ENCODE results near the gene SUPT3H. TPM values are rescaled to one million over a fixed set of nuclear protein-coding genes. Genes with fewer than 3 reads are reported as not detected.
A peak's percentile ranks its signal among the peaks of the same experiment; 100 is the strongest.

The SUPT3H gene
- total RNA-seq, 8 experiments from 2014 or later, result 8.7 to 43.2 (median 20.5) TPM

DNA sequence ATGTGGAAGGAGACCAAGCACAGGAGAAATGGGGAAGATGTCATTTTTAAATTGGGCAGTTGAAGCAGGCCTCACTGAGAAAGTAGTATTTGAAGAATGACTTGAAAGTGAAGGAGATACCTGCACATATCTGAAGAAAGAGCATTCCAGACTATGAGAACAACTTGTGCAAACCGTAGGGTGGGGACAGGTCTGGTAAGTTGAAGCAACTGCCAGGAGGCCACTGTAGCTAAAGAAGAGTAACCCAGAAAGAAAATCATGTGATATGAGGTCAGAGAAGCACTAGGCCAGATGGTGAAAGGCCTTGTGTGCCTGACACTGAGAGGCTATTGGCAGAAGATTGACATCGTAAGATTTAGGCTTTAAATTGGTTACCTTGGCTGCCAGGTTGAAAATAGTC lies 4.7 kb upstream of the SUPT3H start:
- no peak overlapping the region for H3K4me3 ChIP-seq
- H3K27ac ChIP-seq, result no peak overlapping the region
- in situ Hi-C loops (cut with MboI; ENCODE audit: low pct_unique_long_range_greater_than_20kb in 2 of 9, low sequenced_read_pairs in 9 of 9, unreplicated experiment in 9 of 9), result loop anchor here in 2 of 9 experiments (25.0 kb wide), 2 partner anchors 330 to 530 kb away; no protein-coding TSS in a partner anchor
- peaks cover 0 to 4% of the 10 kb centered on the region in 2 donors for H3K4me1 ChIP-seq (replicated peaks in 1 of 2)
- ATAC-seq (replicated peaks in 6 of 8), result no peak
- WGBS, 10 experiments, result 60 to 100% (median 100%) methylated on average over 1 to 2 of the region's 2 CpGs; no CpG with 5 or more reads in 1 of the 10 experiments

DNA sequence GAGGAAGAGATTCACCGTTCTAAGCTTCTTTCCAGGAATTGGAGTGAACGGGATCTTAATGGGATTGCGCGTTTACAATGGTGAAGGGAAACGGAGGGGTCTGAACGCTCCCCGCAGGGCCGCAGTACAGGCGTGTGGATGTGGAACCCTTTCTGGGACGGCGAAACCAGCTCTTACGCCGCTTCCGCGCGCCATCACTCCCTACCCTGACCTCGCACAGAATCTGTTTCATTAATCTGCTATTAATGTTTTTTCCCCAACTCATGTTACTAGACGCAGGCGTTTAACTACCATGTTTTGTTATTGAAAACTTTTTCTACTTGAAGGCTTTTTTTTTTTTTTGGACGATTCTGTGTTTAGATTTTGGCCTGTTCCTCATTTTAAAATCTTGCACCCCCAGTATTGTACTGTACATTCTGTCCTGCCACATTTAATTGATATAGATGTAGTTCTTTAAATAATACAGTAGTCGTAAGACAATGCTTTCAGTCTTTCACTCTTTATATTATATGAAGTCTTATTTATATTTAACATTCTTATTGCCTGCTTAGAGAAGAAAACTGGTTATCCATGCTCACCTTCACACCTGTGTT lies 696 bp upstream of the SUPT3H start:
- H3K4me3 ChIP-seq, result peak overlapping the region; percentile 60 to 76 (median 70)
- peak overlapping the region; percentile 89 to 97 for H3K27ac ChIP-seq
- peak; percentile 30 to 51 (median 43) for ATAC-seq (replicated peaks in 6 of 8)
- WGBS, 10 experiments, result 1 to 19% (median 4%) methylated on average over 5 to 19 of the region's 21 CpGs
- peaks cover 6 to 12% of the 10 kb centered on the region in 2 donors for H3K4me1 ChIP-seq (replicated peaks in 1 of 2)
- in situ Hi-C loops (cut with MboI; ENCODE audit: low pct_unique_long_range_greater_than_20kb in 2 of 9, low sequenced_read_pairs in 9 of 9, unreplicated experiment in 9 of 9), result loop anchor here in 2 of 9 experiments (25.0 kb wide), 2 partner anchors 334 to 534 kb away; no protein-coding TSS in a partner anchor

DNA sequence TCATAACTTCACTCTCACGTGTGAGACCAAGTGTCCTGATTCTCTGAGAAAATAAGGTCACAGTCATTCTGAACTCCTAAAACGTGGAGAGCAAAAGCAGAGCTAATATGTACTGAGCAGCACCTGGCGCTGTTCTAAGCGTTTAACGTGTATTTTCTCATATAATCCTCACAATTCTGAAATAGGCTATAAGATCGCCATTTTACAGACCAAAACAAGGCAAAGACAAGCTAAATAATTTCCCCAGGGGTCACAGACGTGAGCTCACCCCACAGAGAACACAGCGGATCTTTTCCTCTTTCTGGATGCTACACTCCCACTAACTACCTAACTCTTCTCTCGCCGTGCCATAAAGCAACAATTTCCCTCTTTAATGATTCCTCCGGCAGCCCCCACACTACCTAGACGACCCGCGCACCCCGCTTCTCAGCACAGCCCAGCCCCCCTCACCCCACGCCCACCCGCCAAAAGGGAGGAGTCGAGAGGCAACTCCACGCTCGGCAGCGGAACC lies 636 bp downstream of the SUPT3H start:
- WGBS, 10 experiments, result 0 to 14% (median 0%) methylated on average over 1 to 6 of the region's 21 CpGs; no CpG with 5 or more reads in 1 of the 10 experiments
- peak overlapping the region; percentile 60 to 76 (median 70) for H3K4me3 ChIP-seq
- in situ Hi-C loops (cut with MboI; ENCODE audit: low pct_unique_long_range_greater_than_20kb in 2 of 9, low sequenced_read_pairs in 9 of 9, unreplicated experiment in 9 of 9), result loop anchor here in 2 of 9 experiments (25.0 kb wide), 2 partner anchors 335 to 535 kb away; no protein-coding TSS in a partner anchor
- H3K27ac ChIP-seq, result peak overlapping the region; percentile 95 to 97
- ATAC-seq (replicated peaks in 6 of 8), result no peak
- peaks cover 6 to 12% of the 10 kb centered on the region in 2 donors for H3K4me1 ChIP-seq (replicated peaks in 1 of 2)

DNA sequence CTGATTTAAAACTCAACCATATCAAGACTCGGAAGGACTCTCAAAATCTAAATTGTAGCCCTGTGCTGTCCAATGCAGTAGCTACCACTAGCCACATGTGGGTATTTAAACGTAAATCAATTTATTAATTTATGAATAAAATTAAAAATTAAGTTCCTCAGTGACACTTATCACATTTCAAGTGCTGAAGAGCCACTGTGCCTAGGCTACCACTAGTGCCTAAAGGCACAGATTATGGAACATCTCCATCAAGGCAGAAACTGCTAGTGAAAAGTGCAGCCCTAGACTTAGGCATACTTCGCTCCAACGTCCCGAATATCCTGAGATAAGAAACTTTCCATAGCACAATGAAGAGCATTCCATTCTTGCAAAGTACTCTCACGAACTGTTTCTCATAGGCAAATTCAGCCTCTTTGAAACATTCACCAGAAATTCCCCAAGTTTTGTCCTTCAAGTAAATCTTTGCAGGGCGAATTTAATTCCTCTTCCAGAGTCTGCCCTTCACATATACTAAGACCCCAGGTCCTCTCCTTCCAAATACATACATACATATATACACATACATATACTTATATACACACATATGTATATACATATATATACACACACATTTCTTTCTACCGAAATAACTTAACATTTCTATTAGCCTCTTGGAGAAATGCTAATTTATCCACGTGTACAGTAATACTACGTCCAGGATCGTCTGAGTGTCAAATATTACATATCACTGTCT lies 1.3 kb downstream of the SUPT3H start:
- Histone ChIP-seq H3K4me3 (peak overlapping the region; percentile 60 to 76 (median 70)), H3K4me1 (replicated peaks in 1 of 2) (peaks cover 6 to 12% of the 10 kb centered on the region in 2 donors), H3K27ac (peak overlapping the region in 1 of 2 donors; percentile 97)
- in situ Hi-C loops (cut with MboI; ENCODE audit: low pct_unique_long_range_greater_than_20kb in 2 of 9, low sequenced_read_pairs in 9 of 9, unreplicated experiment in 9 of 9), result loop anchor here in 2 of 9 experiments (25.0 kb wide), 2 partner anchors 336 to 536 kb away; no protein-coding TSS in a partner anchor
- no peak for ATAC-seq (replicated peaks in 6 of 8)
- 8 to 43% (median 13%) methylated on average over 2 to 11 of the region's 11 CpGs; no CpG with 5 or more reads in 1 of the 10 experiments for WGBS, 10 experiments

DNA sequence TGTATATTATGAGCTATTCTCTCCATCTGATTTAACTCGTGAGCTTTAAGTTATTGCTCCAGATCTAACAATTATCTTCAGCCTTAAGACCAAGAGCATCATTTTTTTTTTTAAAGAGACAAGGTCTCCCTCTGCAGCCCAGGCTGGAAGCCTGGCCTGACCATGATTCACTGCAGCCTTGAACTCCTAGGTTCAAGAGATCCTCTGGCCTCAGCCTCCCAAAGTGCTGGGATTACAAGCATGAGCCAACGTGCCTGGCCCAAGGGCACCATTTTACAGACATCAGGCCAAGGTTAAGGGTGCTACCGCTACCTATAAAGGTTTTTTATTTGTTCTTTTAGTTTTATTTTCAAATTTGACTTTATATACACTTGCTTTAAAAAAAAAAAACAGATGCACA lies 2.3 kb downstream of the SUPT3H start:
- in situ Hi-C loops (cut with MboI; ENCODE audit: low pct_unique_long_range_greater_than_20kb in 2 of 9, low sequenced_read_pairs in 9 of 9, unreplicated experiment in 9 of 9), result loop anchor here in 2 of 9 experiments (25.0 kb wide), 2 partner anchors 337 to 537 kb away; no protein-coding TSS in a partner anchor
- Histone ChIP-seq H3K27ac (no peak overlapping the region), H3K4me3 (no peak overlapping the region), H3K4me1 (replicated peaks in 1 of 2) (peaks cover 6 to 12% of the 10 kb centered on the region in 2 donors)
- no peak for ATAC-seq (replicated peaks in 6 of 8)
- 70 to 100% (median 86%) methylated on average over 1 to 3 of the region's 3 CpGs for WGBS, 10 experiments

GRCh38 chr6:45371924-45372573 lies 5.7 kb downstream of the SUPT3H start:
- WGBS, 10 experiments, result 83 to 100% (median 100%) methylated on average over 1 to 3 of the region's 3 CpGs
- no peak overlapping the region for H3K4me3 ChIP-seq
- in situ Hi-C loops (cut with MboI; ENCODE audit: low pct_unique_long_range_greater_than_20kb in 2 of 9, low sequenced_read_pairs in 9 of 9, unreplicated experiment in 9 of 9), result no loop called here

GRCh38 chr6:45369870-45370269 lies 7.9 kb downstream of the SUPT3H start:
- WGBS, 10 experiments, result 86 to 100% (median 100%) methylated on average over 1 of the region's 1 CpG; no CpG with 5 or more reads in 3 of the 10 experiments
- no peak for ATAC-seq (replicated peaks in 6 of 8)
- in situ Hi-C loops (cut with MboI; ENCODE audit: low pct_unique_long_range_greater_than_20kb in 2 of 9, low sequenced_read_pairs in 9 of 9, unreplicated experiment in 9 of 9), result no loop called here

More at GRCh38 chr6:45371924-45372573, 5.7 kb downstream of the SUPT3H start:
- no peak overlapping the region for H3K27ac ChIP-seq
- no peak for ATAC-seq (replicated peaks in 6 of 8)
- H3K4me1 ChIP-seq (replicated peaks in 1 of 2), result peaks cover 6 to 8% of the 10 kb centered on the region in 2 donors

DNA sequence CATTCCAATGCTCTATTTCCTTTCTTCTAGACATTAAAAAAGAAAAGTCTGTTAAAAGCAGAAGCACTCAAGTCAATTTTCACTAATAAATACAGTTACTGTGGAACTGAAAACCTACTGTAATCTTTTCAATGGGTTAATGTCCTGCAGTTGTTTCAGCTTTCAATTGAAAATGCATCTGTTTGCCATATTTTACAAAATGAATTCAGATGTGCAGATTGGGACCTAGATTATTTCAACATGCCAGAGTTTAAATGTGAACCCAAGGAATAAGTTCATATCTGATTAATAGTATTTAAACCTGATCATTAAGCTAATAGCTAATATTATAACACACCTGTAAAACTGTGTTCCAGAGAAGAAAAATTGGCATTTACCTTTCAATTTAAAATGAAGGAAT lies 9.7 kb downstream of the SUPT3H start:
- H3K4me3 ChIP-seq, result no peak overlapping the region
- in situ Hi-C loops (cut with MboI; ENCODE audit: low pct_unique_long_range_greater_than_20kb in 2 of 9, low sequenced_read_pairs in 9 of 9, unreplicated experiment in 9 of 9), result no loop called here
- H3K4me1 ChIP-seq (replicated peaks in 1 of 2), result no peaks in the 10 kb centered on the region
- ATAC-seq (replicated peaks in 6 of 8), result no peak
- H3K27ac ChIP-seq, result no peak overlapping the region

More at GRCh38 chr6:45369870-45370269, 7.9 kb downstream of the SUPT3H start:
- no peak overlapping the region for H3K4me3 ChIP-seq
- H3K27ac ChIP-seq, result no peak overlapping the region
- no peaks in the 10 kb centered on the region for H3K4me1 ChIP-seq (replicated peaks in 1 of 2)

DNA sequence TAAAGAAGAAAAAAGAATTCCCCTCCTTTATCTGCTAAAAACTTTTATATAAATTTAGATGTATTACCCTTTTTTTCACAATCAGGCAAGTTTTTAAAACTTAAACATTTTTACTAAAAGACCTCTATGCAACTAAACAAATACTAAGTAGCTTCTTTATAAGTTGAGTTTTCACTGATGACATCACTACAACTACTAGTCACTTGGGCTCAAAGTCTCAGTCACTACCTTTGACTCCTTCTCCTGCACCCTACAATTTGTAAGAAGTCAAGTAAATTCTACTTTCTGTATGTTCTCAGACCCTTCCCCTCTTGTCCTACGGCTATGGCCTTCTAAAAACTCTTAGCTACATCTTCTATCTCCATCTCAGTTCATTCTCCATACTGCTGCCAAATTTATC lies 11.2 kb downstream of the SUPT3H start:
- 83 to 100% (median 100%) methylated on average over 1 of the region's 1 CpG; no CpG with 5 or more reads in 2 of the 10 experiments for WGBS, 10 experiments
- no peaks in the 10 kb centered on the region for H3K4me1 ChIP-seq (replicated peaks in 1 of 2)
- in situ Hi-C loops (cut with MboI; ENCODE audit: low pct_unique_long_range_greater_than_20kb in 2 of 9, low sequenced_read_pairs in 9 of 9, unreplicated experiment in 9 of 9), result no loop called here
- H3K4me3 ChIP-seq, result no peak overlapping the region
- no peak for ATAC-seq (replicated peaks in 6 of 8)
- H3K27ac ChIP-seq, result no peak overlapping the region

- in situ Hi-C loops (cut with MboI; ENCODE audit: low pct_unique_long_range_greater_than_20kb in 2 of 9, low sequenced_read_pairs in 9 of 9, unreplicated experiment in 9 of 9), result no loop called here
- no peak for ATAC-seq (replicated peaks in 6 of 8)
- H3K27ac ChIP-seq, result no peak overlapping the region
- H3K4me1 ChIP-seq (replicated peaks in 1 of 2), result no peaks in the 10 kb centered on the region
- no peak overlapping the region for H3K4me3 ChIP-seq
- WGBS, 10 experiments, result 83 to 100% (median 100%) methylated on average over 1 of the region's 1 CpG; no CpG with 5 or more reads in 1 of the 10 experiments
Observed at GRCh38 chr6:45365036-45365435, 12.7 kb downstream of the SUPT3H start.

- ATAC-seq (replicated peaks in 6 of 8), result no peak
- in situ Hi-C loops (cut with MboI; ENCODE audit: low pct_unique_long_range_greater_than_20kb in 2 of 9, low sequenced_read_pairs in 9 of 9, unreplicated experiment in 9 of 9), result no loop called here
- H3K4me1 ChIP-seq (replicated peaks in 1 of 2), result no peaks in the 10 kb centered on the region
- H3K4me3 ChIP-seq, result no peak overlapping the region
- H3K27ac ChIP-seq, result no peak overlapping the region
Observed at GRCh38 chr6:45364466-45364865, 13.3 kb downstream of the SUPT3H start.

DNA sequence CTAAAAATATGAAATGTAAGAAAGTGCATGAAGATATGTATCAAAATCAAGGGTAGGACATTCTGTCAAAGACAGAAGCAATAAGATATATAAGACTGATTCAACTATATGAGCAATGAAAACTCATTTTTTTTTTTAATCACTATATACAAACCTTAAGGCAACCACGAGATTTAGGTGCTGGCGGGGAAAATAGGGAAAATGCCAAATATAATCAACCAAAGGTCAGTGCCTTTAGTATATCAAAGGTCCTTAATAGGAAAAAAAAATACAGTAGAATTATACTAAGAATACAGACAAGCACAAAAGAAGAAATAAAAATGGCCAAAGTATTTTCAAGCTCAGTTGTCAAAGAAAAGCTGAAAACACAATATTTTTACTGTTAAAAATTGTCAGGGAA lies 24.1 kb downstream of the SUPT3H start:
- ATAC-seq (replicated peaks in 6 of 8), result no peak
- Histone ChIP-seq H3K4me3 (no peak overlapping the region), H3K27ac (no peak overlapping the region), H3K4me1 (replicated peaks in 1 of 2) (no peaks in the 10 kb centered on the region)
- WGBS, 10 experiments, result 86 to 100% (median 97%) methylated on average over 2 of the region's 2 CpGs; no CpG with 5 or more reads in 1 of the 10 experiments
- in situ Hi-C loops (cut with MboI; ENCODE audit: low pct_unique_long_range_greater_than_20kb in 2 of 9, low sequenced_read_pairs in 9 of 9, unreplicated experiment in 9 of 9), result no loop called here

GRCh38 chr6:45351667-45352066 lies 26.1 kb downstream of the SUPT3H start:
- Histone ChIP-seq H3K4me1 (replicated peaks in 1 of 2) (no peaks in the 10 kb centered on the region), H3K27ac (no peak overlapping the region), H3K4me3 (no peak overlapping the region)
- WGBS, 10 experiments, result 64 to 100% (median 100%) methylated on average over 1 of the region's 1 CpG; no CpG with 5 or more reads in 5 of the 10 experiments
- in situ Hi-C loops (cut with MboI; ENCODE audit: low pct_unique_long_range_greater_than_20kb in 2 of 9, low sequenced_read_pairs in 9 of 9, unreplicated experiment in 9 of 9), result no loop called here
- no peak for ATAC-seq (replicated peaks in 6 of 8)
